K562 (cell line): Measurements from ENCODE around the gene KCNK3. TPM values are rescaled to one million over a fixed set of nuclear protein-coding genes. Genes with fewer than 3 reads are reported as not detected.
A peak's percentile ranks its signal among the peaks of the same experiment; 100 is the strongest.

Source experiments
- BHLHE40 ChIP-seq: IDR thresholded peaks from 2 replicates; pipeline ENCODE4 v1.6.1; 2011; ENCODE audit warnings: low read length, improper control_type of control experiment
- CEBPB ChIP-seq: fragments of 450-650 bp; IDR thresholded peaks from 2 replicates; pipeline ENCODE4 v1.6.1; 2016; ENCODE audit warnings: missing genetic modification characterization, missing compliant biosample characterization
- CXXC5 ChIP-seq: fragments of 250-450 bp; sonication (Bioruptor Pico); IDR thresholded peaks from 2 replicates; pipeline ENCODE4 v1.8.0; 2022; ENCODE audit warnings: inconsistent platforms, mild to moderate bottlenecking, moderate library complexity
- ETV1 ChIP-seq: fragments of 450-650 bp; conservative IDR thresholded peaks from 2 replicates; pipeline ENCODE4 v1.6.1; 2016; ENCODE audit warnings: missing genetic modification characterization, control low read depth, low read depth, missing compliant biosample characterization
- FOS ChIP-seq: IDR thresholded peaks from 3 replicates; pipeline ENCODE4 v1.6.1; 2011; ENCODE audit not compliant: insufficient read length; ENCODE audit errors: extremely low read depth
- FOSL1 ChIP-seq: fragments of 200-800 bp; sonication (Bioruptor generic); conservative IDR thresholded peaks from 2 replicates; pipeline ENCODE4 v1.6.1; 2016; ENCODE audit warnings: missing genetic modification characterization, missing compliant biosample characterization
- L3MBTL2 ChIP-seq: fragments of 450-650 bp; IDR thresholded peaks from 2 replicates; pipeline ENCODE4 v1.6.1; 2016; ENCODE audit warnings: mild to moderate bottlenecking, moderate library complexity
- NEUROD1 ChIP-seq: fragments of 150-350 bp; IDR thresholded peaks from 2 replicates; pipeline ENCODE4 v1.6.1; 2014; ENCODE audit warnings: borderline replicate concordance, low read length, low read depth; ENCODE audit not compliant: partially characterized antibody
- NFE2 ChIP-seq: IDR thresholded peaks from 2 replicates; pipeline ENCODE4 v1.6.1; 2014; ENCODE audit warnings: antibody characterized with exemption, low read depth
- NR2C1 ChIP-seq, 2 experiments: fragments of 450-650 bp; IDR thresholded peaks; 2 replicates each; pipeline ENCODE4 v1.6.1; 2017; ENCODE audit warnings: mild to moderate bottlenecking in 2 of 2, antibody characterized with exemption in 1 of 2, inconsistent platforms in 1 of 2, missing compliant biosample characterization in 1 of 2, missing genetic modification characterization in 1 of 2
- OTX1 ChIP-seq: fragments of 450-650 bp; formaldehyde crosslinking; IDR thresholded peaks from 2 replicates; pipeline ENCODE4 v1.4.0; 2022; ENCODE audit warnings: mild to moderate bottlenecking
- SAFB ChIP-seq: fragments of 200-400 bp; formaldehyde crosslinking; IDR thresholded peaks from 2 replicates; pipeline ENCODE4 v1.6.1; 2017; ENCODE audit warnings: low read depth, low read length, borderline replicate concordance
- SOX6 ChIP-seq: fragments of 450-650 bp; IDR thresholded peaks from 2 replicates; pipeline ENCODE4 v1.6.1; 2014; ENCODE audit warnings: mild to moderate bottlenecking
- WHSC1 ChIP-seq: IDR thresholded peaks from one replicate; pipeline ENCODE4 v1.6.1; 2012; ENCODE audit warnings: low read length, control low read depth, inconsistent platforms
- ZBTB17 ChIP-seq: fragments of 450-650 bp; formaldehyde crosslinking; IDR thresholded peaks from 2 replicates; pipeline ENCODE4 v1.4.0; 2020; ENCODE audit warnings: mild to moderate bottlenecking
- ZNF263 ChIP-seq: sonication (generic); formaldehyde crosslinking; IDR thresholded peaks from 2 replicates; pipeline ENCODE4 v1.8.0; 2022; ENCODE audit warnings: mild to moderate bottlenecking, missing genetic modification reagents, borderline replicate concordance
- polyA plus RNA-seq, 8 experiments: library from polyadenylated mRNA; depleted of rRNA in 4 of 8; stranded (reverse) in 5 of 8; unstranded in 3 of 8; fragments of >200 nt; fragmentation: Nextera tagmentation in 2 of 8; fragmentation: Illumina TruSeq in 1 of 8; extraction: Ambion mirVana in 2 of 8; extraction: Trizol in 1 of 8; gene quantifications; 2 replicates each; pipeline versions ENCODE4 v1.2.1 to v1.2.3, GENCODE V29; 2011 to 2014; ENCODE audit warnings: inconsistent platforms in 1 of 8, missing spikeins in 1 of 8
- total RNA-seq, 7 experiments: library from RNA; depleted of rRNA in 6 of 7; stranded (reverse); fragments of >200 nt in 6 of 7; fragmentation: Illumina TruSeq in 2 of 7; extraction: Trizol in 2 of 7; gene quantifications; 2 replicates each; pipeline versions ENCODE4 v1.2.1 to v1.2.3, GENCODE V29; 2011 to 2021; ENCODE audit warnings: low replicate concordance in 1 of 7
- TF ChIP-seq, protein P1 (sequence below): fragments of 150-350 bp; IDR thresholded peaks from 2 replicates; pipeline ENCODE4 v1.6.1; 2014; ENCODE audit warnings: low read depth, mild to moderate bottlenecking, low read length, borderline replicate concordance
- TF ChIP-seq, protein P2 (sequence below): sonication (generic); formaldehyde crosslinking; IDR thresholded peaks from 2 replicates; pipeline ENCODE4 v1.9.0; 2022; ENCODE audit warnings: mild to moderate bottlenecking, missing genetic modification reagents
- TF ChIP-seq, protein P3 (sequence below), 2 experiments: IDR thresholded peaks; 2 replicates each; pipeline ENCODE4 v1.6.1; 2012; ENCODE audit warnings: improper control_type of control experiment in 2 of 2, low read depth in 2 of 2, low read length in 2 of 2, borderline replicate concordance in 1 of 2
- TF ChIP-seq, protein P4 (sequence below): fragments of 450-650 bp; IDR thresholded peaks from 2 replicates; pipeline ENCODE4 v1.6.1; 2016; ENCODE audit warnings: antibody characterized with exemption

Gene KCNK3
- total and polyA plus RNA-seq, 9 of the 15 experiments (the other 6 are each of a cell fraction or from before 2014, with no cell fraction given): 0.01 to 0.20 (median 0.07) TPM; not detected in 5

DNA sequence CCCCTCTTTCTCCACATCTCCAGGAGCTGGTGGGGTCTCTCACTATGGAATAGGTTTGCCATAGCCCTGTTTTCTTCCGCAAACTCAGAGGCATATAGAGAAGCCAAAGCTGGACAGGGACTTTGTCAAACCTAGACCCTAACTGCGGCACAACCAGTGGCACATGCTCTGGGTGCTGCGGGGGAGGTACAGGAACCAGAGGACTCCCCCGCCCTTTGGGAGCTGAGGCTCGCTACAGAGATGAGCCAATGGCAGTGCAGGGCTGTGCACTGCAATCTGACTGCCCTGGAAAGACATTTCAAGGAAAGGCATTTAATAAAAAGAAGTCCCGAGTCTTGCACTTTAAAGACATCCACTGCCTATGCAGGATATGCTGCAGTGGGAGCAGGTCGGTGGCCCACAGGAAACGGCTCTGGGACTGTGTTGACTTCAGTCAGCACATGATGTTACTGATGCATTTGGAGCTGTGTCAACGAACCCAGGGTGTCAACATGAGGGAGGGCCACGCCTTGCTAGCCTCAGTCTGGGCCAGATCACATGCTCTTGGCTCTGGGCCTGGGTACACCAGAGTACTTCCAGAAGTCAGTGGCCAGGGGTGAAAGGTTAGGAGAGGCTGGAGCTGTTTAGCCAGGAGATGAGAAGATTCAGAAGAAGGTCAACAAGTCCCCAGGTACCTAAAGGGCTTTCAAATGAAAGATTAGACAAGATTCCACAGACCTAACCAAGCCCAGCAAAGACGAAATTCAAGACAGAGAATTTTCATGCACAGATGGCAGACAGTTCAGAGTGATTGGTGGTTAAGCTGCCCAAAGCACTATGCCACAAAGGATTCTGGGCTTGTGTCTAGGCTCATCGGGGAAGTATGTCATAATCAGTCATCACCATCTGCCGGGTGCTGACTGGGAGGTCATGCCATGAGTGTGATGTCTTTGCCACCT lies 79.8 kb downstream of the KCNK3 start (continued):
- TF ChIP-seq FOS (no peak), FOSL1 (tag) (no peak), L3MBTL2 (peak; percentile 88), BHLHE40 (peak; percentile 72), SAFB (no peak), CEBPB (tag) (peak; percentile 24; the same call in 1 of the 2 replicates), CXXC5 (peak; percentile 57; the same call in 1 of the 2 replicates), WHSC1 (no peak), ETV1 (tag) (peak; percentile 37), ZBTB17 (CRISPR knock-in tag) (0 out of 2 replicates have a peak, but pooled peaks have one; percentile 35), NEUROD1 (peak; percentile 32), OTX1 (CRISPR knock-in tag) (no peak), NFE2 (no peak), ZNF263 (no peak), NR2C1 (IDR thresholded peaks at IDR 0.05) (peak; percentile 66), NR2C1 (tag; IDR thresholded peaks at IDR 0.05) (peak; percentile 84), SOX6 (0 out of 2 replicates have a peak, but pooled peaks have one; percentile 9)
- TF ChIP-seq, protein P1, sequence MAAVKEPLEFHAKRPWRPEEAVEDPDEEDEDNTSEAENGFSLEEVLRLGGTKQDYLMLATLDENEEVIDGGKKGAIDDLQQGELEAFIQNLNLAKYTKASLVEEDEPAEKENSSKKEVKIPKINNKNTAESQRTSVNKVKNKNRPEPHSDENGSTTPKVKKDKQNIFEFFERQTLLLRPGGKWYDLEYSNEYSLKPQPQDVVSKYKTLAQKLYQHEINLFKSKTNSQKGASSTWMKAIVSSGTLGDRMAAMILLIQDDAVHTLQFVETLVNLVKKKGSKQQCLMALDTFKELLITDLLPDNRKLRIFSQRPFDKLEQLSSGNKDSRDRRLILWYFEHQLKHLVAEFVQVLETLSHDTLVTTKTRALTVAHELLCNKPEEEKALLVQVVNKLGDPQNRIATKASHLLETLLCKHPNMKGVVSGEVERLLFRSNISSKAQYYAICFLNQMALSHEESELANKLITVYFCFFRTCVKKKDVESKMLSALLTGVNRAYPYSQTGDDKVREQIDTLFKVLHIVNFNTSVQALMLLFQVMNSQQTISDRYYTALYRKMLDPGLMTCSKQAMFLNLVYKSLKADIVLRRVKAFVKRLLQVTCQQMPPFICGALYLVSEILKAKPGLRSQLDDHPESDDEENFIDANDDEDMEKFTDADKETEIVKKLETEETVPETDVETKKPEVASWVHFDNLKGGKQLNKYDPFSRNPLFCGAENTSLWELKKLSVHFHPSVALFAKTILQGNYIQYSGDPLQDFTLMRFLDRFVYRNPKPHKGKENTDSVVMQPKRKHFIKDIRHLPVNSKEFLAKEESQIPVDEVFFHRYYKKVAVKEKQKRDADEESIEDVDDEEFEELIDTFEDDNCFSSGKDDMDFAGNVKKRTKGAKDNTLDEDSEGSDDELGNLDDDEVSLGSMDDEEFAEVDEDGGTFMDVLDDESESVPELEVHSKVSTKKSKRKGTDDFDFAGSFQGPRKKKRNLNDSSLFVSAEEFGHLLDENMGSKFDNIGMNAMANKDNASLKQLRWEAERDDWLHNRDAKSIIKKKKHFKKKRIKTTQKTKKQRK: no peak
- TF ChIP-seq, protein P2, sequence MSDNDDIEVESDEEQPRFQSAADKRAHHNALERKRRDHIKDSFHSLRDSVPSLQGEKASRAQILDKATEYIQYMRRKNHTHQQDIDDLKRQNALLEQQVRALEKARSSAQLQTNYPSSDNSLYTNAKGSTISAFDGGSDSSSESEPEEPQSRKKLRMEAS (CRISPR knock-in tag): peak; percentile 67
- TF ChIP-seq, protein P3, sequence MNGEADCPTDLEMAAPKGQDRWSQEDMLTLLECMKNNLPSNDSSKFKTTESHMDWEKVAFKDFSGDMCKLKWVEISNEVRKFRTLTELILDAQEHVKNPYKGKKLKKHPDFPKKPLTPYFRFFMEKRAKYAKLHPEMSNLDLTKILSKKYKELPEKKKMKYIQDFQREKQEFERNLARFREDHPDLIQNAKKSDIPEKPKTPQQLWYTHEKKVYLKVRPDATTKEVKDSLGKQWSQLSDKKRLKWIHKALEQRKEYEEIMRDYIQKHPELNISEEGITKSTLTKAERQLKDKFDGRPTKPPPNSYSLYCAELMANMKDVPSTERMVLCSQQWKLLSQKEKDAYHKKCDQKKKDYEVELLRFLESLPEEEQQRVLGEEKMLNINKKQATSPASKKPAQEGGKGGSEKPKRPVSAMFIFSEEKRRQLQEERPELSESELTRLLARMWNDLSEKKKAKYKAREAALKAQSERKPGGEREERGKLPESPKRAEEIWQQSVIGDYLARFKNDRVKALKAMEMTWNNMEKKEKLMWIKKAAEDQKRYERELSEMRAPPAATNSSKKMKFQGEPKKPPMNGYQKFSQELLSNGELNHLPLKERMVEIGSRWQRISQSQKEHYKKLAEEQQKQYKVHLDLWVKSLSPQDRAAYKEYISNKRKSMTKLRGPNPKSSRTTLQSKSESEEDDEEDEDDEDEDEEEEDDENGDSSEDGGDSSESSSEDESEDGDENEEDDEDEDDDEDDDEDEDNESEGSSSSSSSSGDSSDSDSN (IDR thresholded peaks at IDR 0.05; ENCODE audit: borderline replicate concordance in 1 of 2, low read depth in 2 of 2, low read length in 2 of 2): 0 out of 4 replicates have a peak, but pooled peaks of 1 of the 2 experiments have one; percentile 24
- TF ChIP-seq, protein P4, sequence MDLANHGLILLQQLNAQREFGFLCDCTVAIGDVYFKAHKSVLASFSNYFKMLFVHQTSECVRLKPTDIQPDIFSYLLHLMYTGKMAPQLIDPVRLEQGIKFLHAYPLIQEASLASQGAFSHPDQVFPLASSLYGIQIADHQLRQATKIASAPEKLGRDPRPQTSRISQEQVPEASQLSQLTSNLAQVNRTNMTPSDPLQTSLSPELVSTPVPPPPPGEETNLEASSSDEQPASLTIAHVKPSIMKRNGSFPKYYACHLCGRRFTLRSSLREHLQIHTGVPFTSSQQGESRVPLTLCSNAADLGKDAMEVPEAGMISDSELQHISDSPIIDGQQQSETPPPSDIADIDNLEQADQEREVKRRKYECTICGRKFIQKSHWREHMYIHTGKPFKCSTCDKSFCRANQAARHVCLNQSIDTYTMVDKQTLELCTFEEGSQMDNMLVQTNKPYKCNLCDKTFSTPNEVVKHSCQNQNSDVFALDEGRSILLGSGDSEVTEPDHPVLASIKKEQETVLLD: no peak
